Neutrophil (primary cell): Measurements from ENCODE around the gene LRRTM4.

Source experiments
- H3K27ac ChIP-seq: fragments of 200-600 bp; sonication (generic); 2 replicates; pipeline ENCODE4 v1.5.1; 2016; ENCODE audit warnings: mild to moderate bottlenecking, moderate library complexity
- H3K27me3 ChIP-seq: fragments of 200-600 bp; sonication (generic); 2 replicates; pipeline ENCODE4 v1.6.0; 2016; ENCODE audit warnings: mild to moderate bottlenecking
- H3K36me3 ChIP-seq: fragments of 200-600 bp; sonication (generic); 2 replicates; pipeline ENCODE4 v1.5.1; 2017
- H3K4me1 ChIP-seq, 2 experiments: fragments of 200-600 bp in 1 of 2; sonication (generic) in 1 of 2; 1 replicate in 1 of 2; 2 replicates in 1 of 2; pipeline versions ENCODE4 v1.5.1 to v1.6.1; 2013 to 2016; ENCODE audit warnings: low read depth in 1 of 2, low read length in 1 of 2, mild to moderate bottlenecking in 1 of 2, moderate library complexity in 1 of 2; ENCODE audit not compliant: control insufficient read depth in 1 of 2, insufficient read depth in 1 of 2
- H3K4me3 ChIP-seq, 2 experiments: fragments of 200-600 bp in 1 of 2; sonication (generic) in 1 of 2; 1 replicate in 1 of 2; 2 replicates in 1 of 2; pipeline ENCODE4 v1.5.1; 2013 to 2016; ENCODE audit warnings: low read depth in 1 of 2, low read length in 1 of 2, mild to moderate bottlenecking in 1 of 2, moderate library complexity in 1 of 2
- H3K9me3 ChIP-seq: fragments of 200-600 bp; sonication (generic); 2 replicates; pipeline ENCODE4 v1.5.1; 2016
- CTCF ChIP-seq: fragments of 200-600 bp; sonication (generic); IDR thresholded peaks from 2 replicates; pipeline ENCODE4 v1.5.1; 2016; ENCODE audit warnings: antibody characterized with exemption

LRRTM4 gene

DNA sequence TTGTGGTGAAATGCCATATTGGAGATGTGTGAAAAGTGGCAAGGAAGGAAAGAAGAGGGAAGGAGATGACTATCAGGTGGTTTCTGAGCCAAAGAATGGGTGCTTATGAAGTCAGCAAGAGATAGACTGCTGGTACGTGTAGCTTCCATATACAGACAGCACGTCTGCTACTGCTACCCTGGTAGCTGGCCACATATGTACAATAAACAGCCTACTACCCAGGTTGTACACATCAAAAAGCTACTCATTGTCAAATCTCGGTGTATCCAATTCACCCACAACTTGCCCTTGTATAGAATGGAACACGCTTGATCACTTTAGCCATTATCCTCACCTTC lies 761.8 kb downstream of the LRRTM4 start:
- Histone ChIP-seq H3K4me3 (no peak overlapping the region), H3K27me3 (no peaks in the 10 kb centered on the region), H3K36me3 (no peaks in the 10 kb centered on the region), H3K9me3 (no peaks in the 10 kb centered on the region), H3K27ac (no peak overlapping the region), H3K4me1 (no peaks in the 10 kb centered on the region)
- no peak for TF ChIP-seq CTCF

GRCh38 chr2:76759634-76760366 lies 762.4 kb downstream of the LRRTM4 start:
- no peak for TF ChIP-seq CTCF
- Histone ChIP-seq H3K4me3 (no peak overlapping the region), H3K27me3 (no peaks in the 10 kb centered on the region), H3K36me3 (no peaks in the 10 kb centered on the region), H3K9me3 (no peaks in the 10 kb centered on the region), H3K4me1 (no peaks in the 10 kb centered on the region), H3K27ac (no peak overlapping the region)

- Histone ChIP-seq H3K9me3 (no peaks in the 10 kb centered on the region), H3K27ac (no peak overlapping the region), H3K4me1 (no peaks in the 10 kb centered on the region), H3K4me3 (no peak overlapping the region), H3K27me3 (no peaks in the 10 kb centered on the region), H3K36me3 (no peaks in the 10 kb centered on the region)
- TF ChIP-seq CTCF, result no peak
Observed at GRCh38 chr2:76752506-76752905, 769.7 kb downstream of the LRRTM4 start.

DNA sequence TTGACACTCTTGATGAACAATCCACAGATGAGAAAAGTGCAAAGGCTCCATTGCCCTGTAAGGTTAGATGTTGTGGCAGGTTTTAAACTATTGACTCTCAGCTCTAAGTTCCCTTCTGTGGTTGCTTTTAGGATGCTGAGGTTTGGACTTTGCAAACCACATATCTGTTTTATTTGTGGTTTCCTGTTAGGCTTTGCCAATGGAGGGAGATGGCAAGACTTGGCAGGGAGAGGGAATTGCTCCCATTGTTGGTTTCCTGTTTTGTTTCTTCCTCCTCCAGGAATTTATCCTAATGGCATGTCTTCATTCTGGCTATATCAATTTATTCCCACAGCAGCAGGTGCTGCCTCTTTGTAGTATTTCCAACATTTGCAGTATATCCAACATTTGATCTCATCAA lies 772.3 kb downstream of the LRRTM4 start:
- no peaks in the 10 kb centered on the region for H3K4me1 ChIP-seq
- H3K36me3 ChIP-seq, result no peaks in the 10 kb centered on the region
- no peak overlapping the region for H3K27ac ChIP-seq
- no peaks in the 10 kb centered on the region for H3K27me3 ChIP-seq
- no peaks in the 10 kb centered on the region for H3K9me3 ChIP-seq
- no peak overlapping the region for H3K4me3 ChIP-seq
- TF ChIP-seq CTCF, result no peak

- TF ChIP-seq CTCF, result no peak
- Histone ChIP-seq H3K36me3 (no peaks in the 10 kb centered on the region), H3K27me3 (no peaks in the 10 kb centered on the region), H3K4me3 (no peak overlapping the region), H3K4me1 (no peaks in the 10 kb centered on the region), H3K9me3 (no peaks in the 10 kb centered on the region), H3K27ac (no peak overlapping the region)
Observed at GRCh38 chr2:76748581-76749296, 773.4 kb downstream of the LRRTM4 start.
